Measurements from ENCODE around the gene TSPEAR. TPM values are rescaled to one million over a fixed set of nuclear protein-coding genes. Genes with fewer than 3 reads are reported as not detected.
"Not testable (repeated sequence)": the region's sequence is repeated elsewhere in the genome, so short reads cannot be mapped to it uniquely, and the experiment has no call there.

Gene TSPEAR
- total RNA-seq, 1 experiment from 2014 or later = 0.32 TPM

DNA sequence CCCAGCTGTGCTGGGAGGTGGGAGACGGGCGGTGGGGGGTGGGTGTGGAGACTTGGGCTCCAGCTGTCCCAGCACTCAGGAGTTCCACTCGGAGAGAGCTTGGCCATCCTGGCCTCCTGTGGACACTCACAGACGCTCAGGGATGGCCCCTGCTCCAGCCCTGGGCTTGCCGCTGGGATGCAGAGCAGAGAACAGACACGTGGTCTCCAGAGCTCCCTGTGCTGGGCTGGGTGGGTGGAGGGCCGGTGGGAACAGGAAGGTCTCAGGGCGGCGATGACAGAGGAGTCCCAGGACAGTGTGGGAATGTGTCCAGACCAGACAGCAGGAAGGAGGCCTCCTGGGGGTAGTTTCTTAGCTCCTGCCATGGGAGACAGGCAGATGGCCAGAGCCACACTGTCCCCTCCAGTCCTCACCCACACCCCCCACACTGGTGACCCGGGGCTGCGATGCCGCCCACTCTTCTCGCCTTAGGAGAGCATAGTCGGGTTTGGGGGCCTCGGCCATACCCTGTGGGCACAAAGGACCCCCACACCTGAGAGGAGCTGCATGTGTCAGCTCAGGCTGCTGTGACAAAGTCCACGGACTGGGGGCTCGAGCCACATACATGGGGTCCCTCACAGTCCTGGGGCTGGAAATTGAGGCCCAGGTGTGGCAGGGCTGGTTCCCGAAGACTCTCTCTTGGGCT is 82.5 kb downstream of the TSPEAR start:
- Histone ChIP-seq H3K9me3 (peaks cover 21% of the 10 kb centered on the region), H3K4me1 (no peaks in the 10 kb centered on the region), H3K27me3 (replicated peaks; ENCODE audit: control insufficient read depth, insufficient read depth, low read length) (no peaks in the 10 kb centered on the region), H3K4me3 (ENCODE audit: low read depth, low read length) (no peak overlapping the region), H3K36me3 (ENCODE audit: control insufficient read depth, insufficient read depth, low read length) (no peaks in the 10 kb centered on the region)
- Mint-ChIP-seq H3K4me1 (ENCODE audit: low read depth, unreplicated experiment) (no peaks in the 10 kb centered on the region), H3K27ac (ENCODE audit: unreplicated experiment) (no peak overlapping the region), H3K9me3 (ENCODE audit: unreplicated experiment) (peaks cover 55% of the 10 kb centered on the region), H3K36me3 (ENCODE audit: insufficient read depth, unreplicated experiment) (no peaks in the 10 kb centered on the region), H3K27me3 (ENCODE audit: insufficient read depth, unreplicated experiment) (peaks cover 2% of the 10 kb centered on the region), H3K4me3 (ENCODE audit: unreplicated experiment) (no peak overlapping the region)
- ChIA-PET POLR2A (no interaction called here), CTCF (no interaction called here)
- DNase-seq = no peak
- TF ChIP-seq, protein P1, sequence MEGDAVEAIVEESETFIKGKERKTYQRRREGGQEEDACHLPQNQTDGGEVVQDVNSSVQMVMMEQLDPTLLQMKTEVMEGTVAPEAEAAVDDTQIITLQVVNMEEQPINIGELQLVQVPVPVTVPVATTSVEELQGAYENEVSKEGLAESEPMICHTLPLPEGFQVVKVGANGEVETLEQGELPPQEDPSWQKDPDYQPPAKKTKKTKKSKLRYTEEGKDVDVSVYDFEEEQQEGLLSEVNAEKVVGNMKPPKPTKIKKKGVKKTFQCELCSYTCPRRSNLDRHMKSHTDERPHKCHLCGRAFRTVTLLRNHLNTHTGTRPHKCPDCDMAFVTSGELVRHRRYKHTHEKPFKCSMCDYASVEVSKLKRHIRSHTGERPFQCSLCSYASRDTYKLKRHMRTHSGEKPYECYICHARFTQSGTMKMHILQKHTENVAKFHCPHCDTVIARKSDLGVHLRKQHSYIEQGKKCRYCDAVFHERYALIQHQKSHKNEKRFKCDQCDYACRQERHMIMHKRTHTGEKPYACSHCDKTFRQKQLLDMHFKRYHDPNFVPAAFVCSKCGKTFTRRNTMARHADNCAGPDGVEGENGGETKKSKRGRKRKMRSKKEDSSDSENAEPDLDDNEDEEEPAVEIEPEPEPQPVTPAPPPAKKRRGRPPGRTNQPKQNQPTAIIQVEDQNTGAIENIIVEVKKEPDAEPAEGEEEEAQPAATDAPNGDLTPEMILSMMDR (IDR thresholded peaks at IDR 0.05; ENCODE audit: insufficient read depth in 1 of 2, low read depth in 1 of 2, low read length in 1 of 2, severe bottlenecking in 1 of 2, unreplicated experiment in 1 of 2) = no peak
- intact Hi-C loops (cut with micrococcal nuclease; ENCODE audit: unreplicated experiment) = no loop called here
- no TSS peak for BruUV-seq (replicated peaks)

DNA sequence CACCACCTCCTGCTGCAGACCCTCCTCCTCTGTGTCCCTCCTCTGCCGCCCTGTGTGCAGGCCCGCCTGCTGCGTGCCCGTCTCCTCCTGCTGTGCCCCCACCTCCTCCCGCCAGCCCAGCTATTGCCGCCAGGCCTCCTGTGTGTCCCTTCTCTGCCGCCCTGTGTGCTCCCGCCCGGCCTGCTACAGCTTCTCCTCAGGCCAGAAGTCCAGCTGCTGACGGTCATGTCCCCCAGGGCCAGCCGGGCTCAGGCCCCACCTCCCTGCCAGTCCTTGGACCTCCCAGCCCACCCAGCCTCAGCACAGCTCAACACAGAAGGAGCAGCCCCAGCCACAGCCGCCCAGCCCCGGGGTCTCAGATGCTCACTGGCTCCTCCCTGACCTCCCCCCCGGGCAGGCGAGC is 83.5 kb downstream of the TSPEAR start:
- H3K4me1 Mint-ChIP-seq (ENCODE audit: low read depth, unreplicated experiment); H3K36me3 Mint-ChIP-seq (ENCODE audit: insufficient read depth, unreplicated experiment); H3K27ac Mint-ChIP-seq (ENCODE audit: unreplicated experiment); H3K4me3 ChIP-seq (ENCODE audit: low read depth, low read length); BruUV-seq (replicated peaks); POLR2A ChIA-PET; H3K27me3 Mint-ChIP-seq (ENCODE audit: insufficient read depth, unreplicated experiment); H3K4me3 Mint-ChIP-seq (ENCODE audit: unreplicated experiment); H3K36me3 ChIP-seq (ENCODE audit: control insufficient read depth, insufficient read depth, low read length); H3K27me3 ChIP-seq (replicated peaks; ENCODE audit: control insufficient read depth, insufficient read depth, low read length); H3K4me1 ChIP-seq; DNase-seq; intact Hi-C loops (cut with micrococcal nuclease; ENCODE audit: unreplicated experiment): not testable (repeated sequence)
- CTCF ChIA-PET = interaction anchor here (0.6 kb wide), 1 partner anchor 77 kb away, joined by 3 read pairs; no protein-coding TSS in a partner anchor
- H3K9me3 ChIP-seq = peaks cover 27% of the 10 kb centered on the region
- H3K9me3 Mint-ChIP-seq (ENCODE audit: unreplicated experiment) = peaks cover 55% of the 10 kb centered on the region

DNA sequence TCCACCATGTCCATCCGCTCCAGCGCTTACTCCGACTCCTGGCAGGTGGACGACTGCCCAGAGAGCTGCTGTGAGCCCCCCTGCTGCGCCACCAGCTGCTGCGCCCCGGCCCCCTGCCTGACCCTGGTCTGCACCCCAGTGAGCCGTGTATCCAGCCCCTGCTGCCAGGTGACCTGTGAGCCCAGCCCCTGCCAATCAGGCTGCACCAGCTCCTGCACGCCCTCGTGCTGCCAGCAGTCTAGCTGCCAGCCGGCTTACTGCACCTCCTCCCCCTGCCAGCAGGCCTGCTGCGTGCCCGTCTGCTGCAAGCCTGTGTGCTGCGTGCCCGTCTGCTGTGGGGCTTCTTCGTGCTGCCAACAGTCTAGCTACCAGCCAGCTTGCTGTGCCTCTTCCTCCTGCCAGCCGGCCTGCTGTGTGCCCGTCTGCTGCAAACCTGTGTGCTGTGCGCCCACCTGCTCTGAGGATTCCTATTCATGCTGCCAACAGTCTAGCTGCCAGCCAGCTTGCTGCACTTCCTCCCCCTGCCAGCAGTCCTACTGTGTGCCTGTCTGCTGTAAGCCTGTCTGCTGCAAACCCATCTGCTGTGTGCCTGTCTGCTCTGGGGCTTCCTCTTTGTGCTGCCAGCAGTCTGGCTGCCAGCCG is 84.1 kb downstream of the TSPEAR start:
- H3K36me3 Mint-ChIP-seq (ENCODE audit: insufficient read depth, unreplicated experiment); H3K27me3 ChIP-seq (replicated peaks; ENCODE audit: control insufficient read depth, insufficient read depth, low read length); DNase-seq; POLR2A ChIA-PET; BruUV-seq (replicated peaks); H3K27ac Mint-ChIP-seq (ENCODE audit: unreplicated experiment); H3K27me3 Mint-ChIP-seq (ENCODE audit: insufficient read depth, unreplicated experiment); H3K4me1 Mint-ChIP-seq (ENCODE audit: low read depth, unreplicated experiment); intact Hi-C loops (cut with micrococcal nuclease; ENCODE audit: unreplicated experiment); H3K36me3 ChIP-seq (ENCODE audit: control insufficient read depth, insufficient read depth, low read length); H3K4me3 ChIP-seq (ENCODE audit: low read depth, low read length); H3K4me3 Mint-ChIP-seq (ENCODE audit: unreplicated experiment); H3K4me1 ChIP-seq: not testable (repeated sequence)
- H3K9me3 Mint-ChIP-seq (ENCODE audit: unreplicated experiment) = peaks cover 56% of the 10 kb centered on the region
- CTCF ChIA-PET = interaction anchor here (0.6 kb wide), 1 partner anchor 77 kb away, joined by 3 read pairs; no protein-coding TSS in a partner anchor
- H3K9me3 ChIP-seq = peaks cover 22% of the 10 kb centered on the region

DNA sequence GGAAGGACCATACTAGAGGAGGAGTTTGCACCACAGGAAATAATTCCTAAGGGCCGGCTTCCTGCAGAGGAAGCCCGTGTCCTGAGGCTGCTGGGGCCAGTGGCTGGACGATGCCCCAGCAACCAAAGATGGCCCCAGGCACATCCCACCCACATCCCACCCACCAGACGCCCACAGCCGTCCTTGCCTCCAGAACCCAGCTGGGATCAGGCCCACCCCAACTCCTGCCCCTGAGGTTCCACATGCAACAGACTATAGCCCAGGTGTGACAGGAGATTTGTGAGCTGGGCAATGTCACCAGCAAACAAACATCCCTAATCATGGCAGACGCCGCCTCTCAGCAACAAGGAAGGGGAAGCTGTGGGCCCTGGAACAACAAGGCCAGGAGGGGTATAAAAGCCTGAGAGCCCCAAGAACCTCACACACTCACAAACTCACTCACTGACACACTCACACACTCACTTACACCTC is 84.7 kb downstream of the TSPEAR start, which contains the start of gene KRTAP10-9:
TSS of gene KRTAP10-9 (plus strand) at position 421 of the 471 bp plus-strand sequence. CDS start 79 bp downstream, outside the sequence.
- no peaks in the 10 kb centered on the region for H3K4me1 Mint-ChIP-seq (ENCODE audit: low read depth, unreplicated experiment)
- H3K36me3 ChIP-seq (ENCODE audit: control insufficient read depth, insufficient read depth, low read length) = no peaks in the 10 kb centered on the region
- intact Hi-C loops (cut with micrococcal nuclease; ENCODE audit: unreplicated experiment) = no loop called here
- no peak for DNase-seq
- no peaks in the 10 kb centered on the region for H3K4me1 ChIP-seq
- no peak within 1 kb of the TSS for H3K4me3 ChIP-seq (ENCODE audit: low read depth, low read length)
- ChIA-PET CTCF (no interaction called here), POLR2A (no interaction called here)
- H3K36me3 Mint-ChIP-seq (ENCODE audit: insufficient read depth, unreplicated experiment) = no peaks in the 10 kb centered on the region
- H3K27ac Mint-ChIP-seq (ENCODE audit: unreplicated experiment) = no peak within 1 kb of the TSS
- TF ChIP-seq, protein P1 (IDR thresholded peaks at IDR 0.05; ENCODE audit: insufficient read depth in 1 of 2, low read depth in 1 of 2, low read length in 1 of 2, severe bottlenecking in 1 of 2, unreplicated experiment in 1 of 2) = no peak
- no TSS peak for BruUV-seq (replicated peaks)
- H3K27me3 Mint-ChIP-seq (ENCODE audit: insufficient read depth, unreplicated experiment) = no peaks in the 10 kb centered on the region
- no peak within 1 kb of the TSS for H3K4me3 Mint-ChIP-seq (ENCODE audit: unreplicated experiment)
- H3K9me3 ChIP-seq = peaks cover 16% of the 10 kb centered on the region; the same call in 1 of the 2 replicates
- no peaks in the 10 kb centered on the region for H3K27me3 ChIP-seq (replicated peaks; ENCODE audit: control insufficient read depth, insufficient read depth, low read length)
- peaks cover 53% of the 10 kb centered on the region for H3K9me3 Mint-ChIP-seq (ENCODE audit: unreplicated experiment)

Measured in Caco-2 (cell line).